EL (cell line): ENCODE measurements around the gene CDC5L.
A peak's percentile ranks its signal among the peaks of the same experiment; 100 is the strongest.

Experiments used
- DNase-seq: peaks from one replicate; pipeline ENCODE4 v3.0.0-alpha.2; 2016

Gene CDC5L

DNA sequence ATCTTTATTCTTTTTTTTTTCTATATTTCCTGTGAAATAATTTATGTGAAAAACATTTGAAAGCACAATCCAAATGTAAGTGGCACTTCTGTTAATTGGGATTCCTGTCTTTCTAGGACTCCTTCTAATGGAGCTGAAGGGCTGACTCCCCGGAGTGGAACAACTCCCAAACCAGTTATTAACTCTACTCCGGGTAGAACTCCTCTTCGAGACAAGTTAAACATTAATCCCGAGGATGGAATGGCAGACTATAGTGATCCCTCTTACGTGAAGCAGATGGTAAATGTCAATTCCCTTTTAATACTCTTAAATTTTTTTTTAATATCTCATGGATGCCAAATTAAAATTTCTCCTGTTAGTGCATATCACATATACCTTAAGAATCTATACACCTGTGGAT lies 35.0 kb downstream of the CDC5L start:
- DNase-seq, result no peak

- no peak for DNase-seq
Observed at GRCh38 chr6:44423306-44423705, 35.8 kb downstream of the CDC5L start.

GRCh38 chr6:44425951-44426350 lies 38.4 kb downstream of the CDC5L start:
- no peak for DNase-seq

DNA sequence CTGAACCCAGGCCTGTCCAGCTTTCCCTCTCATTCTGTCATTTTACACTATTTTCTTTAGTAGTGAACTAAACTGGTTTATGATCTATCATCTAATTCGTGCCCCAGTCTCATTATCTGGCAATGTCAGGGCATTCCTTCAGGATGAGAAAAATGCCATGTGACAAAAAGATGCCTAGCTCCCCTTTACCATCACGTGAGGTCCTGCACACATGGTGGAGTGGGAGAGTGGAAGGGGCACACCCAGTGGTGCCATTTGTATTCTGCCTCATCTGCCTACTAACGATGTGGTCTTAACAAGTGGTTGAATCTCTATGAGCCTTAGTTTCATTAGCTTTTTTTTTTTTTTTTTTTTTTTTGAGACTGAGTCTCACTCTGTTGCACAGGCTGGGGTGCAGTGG lies 41.2 kb downstream of the CDC5L start:
- DNase-seq, result peak; percentile 66

DNA sequence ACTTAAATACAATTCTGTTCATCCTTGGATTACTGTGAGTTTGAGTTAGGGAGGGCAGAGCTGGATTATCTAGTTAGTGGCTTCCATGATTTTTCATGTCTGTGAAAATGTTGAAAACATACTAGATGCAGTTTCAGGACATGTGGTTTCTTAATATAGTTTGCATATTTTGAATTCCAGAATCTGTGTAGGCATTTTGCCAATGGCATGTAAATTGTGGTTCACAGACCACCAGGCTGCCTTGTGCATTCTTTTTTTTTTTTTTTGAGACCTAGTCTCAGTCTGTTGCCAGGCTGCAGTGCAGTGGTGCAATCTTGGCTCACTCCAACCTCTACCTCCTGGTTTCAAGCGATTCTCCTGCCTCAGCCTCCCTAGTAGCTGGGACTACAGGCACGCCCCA lies 42.8 kb downstream of the CDC5L start:
- peak; percentile 81 for DNase-seq

DNA sequence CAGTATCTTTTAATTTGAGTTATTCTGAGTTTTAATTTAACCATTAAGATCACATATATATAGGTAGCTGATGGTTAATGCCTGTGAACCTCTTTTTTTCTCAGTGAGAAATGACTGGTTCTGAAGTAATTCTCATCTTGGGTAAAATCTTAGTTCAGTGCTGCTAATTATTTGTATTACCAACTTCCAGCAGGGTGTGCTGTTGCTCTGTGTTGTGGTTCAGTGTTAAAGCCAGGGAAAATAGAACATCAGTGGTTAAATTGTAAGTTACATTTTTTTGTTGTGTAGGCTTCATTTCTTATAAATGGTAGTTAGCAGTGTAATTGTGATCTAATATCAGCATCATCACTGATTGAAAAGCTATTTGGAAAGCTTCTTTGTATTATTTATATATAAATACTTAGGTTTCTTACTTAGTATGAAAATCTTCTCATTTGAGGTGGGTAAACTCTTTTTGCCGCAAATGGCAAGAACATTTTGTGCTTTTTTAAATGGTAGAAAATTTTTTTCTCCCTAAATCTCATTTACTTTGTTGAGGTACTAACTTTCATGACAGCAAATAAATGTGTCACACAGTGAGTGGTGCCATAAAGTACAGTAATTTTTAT lies 43.7 kb downstream of the CDC5L start:
- peak; percentile 77 for DNase-seq

DNA sequence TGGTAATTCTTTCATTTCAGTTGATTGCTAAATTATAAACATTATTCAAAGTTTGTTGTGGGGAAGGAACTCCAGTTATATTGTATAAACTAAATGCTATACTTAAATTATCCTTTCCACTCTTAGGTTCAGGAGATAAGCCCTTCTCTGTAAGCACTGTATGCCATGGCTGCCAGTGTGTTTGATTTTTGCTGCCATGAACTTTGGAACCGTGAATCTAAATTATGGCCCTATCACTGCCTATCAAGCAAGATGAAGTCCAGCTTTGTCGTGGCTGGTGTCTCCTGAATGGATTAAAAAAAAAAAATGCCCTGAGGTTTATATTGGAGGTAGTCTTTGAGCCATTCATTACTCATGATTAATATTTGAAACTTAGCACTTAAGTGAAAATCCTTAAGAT lies 44.7 kb downstream of the CDC5L start:
- no peak for DNase-seq

DNA sequence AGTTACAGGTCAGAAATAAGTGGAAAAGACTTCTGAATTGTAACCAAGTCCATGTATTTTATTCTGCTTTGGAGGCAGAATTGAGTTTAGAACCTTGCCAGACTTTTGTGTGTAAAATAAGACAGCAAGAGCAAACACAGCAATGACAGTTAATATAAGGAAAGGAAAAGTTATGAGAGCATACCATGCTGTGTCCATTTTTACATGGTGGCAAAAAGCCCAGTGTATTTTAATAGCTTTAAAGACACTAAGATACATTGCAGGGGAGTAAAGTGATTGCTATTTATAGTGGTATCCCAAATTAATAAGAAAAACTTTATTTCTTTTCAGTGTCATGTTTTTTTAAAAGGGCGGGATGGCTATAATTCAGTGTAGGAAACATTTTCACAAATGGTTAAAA lies 45.2 kb downstream of the CDC5L start:
- DNase-seq, result no peak

DNA sequence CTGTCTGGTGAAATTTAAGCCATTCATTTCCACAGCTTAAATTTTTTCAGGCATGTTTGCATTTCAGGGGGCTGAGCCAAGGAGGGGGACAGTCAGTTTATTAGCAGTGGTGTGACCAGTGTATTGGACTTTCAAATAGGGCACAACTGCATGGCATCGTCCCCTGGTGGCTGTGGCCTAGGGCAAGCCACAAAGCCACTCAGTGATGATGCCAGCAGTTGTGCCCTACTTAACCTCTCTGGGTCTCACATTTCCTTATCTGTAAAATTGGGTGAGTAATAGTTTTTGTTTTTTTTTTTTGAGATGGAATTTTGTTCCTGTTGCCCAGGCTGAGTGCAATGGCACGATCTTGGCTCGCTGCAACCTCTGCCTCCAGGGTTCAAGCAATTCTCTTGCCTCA lies 48.0 kb downstream of the CDC5L start:
- DNase-seq, result no peak

GRCh38 chr6:44438827-44439226 lies 51.3 kb downstream of the CDC5L start:
- no peak for DNase-seq

GRCh38 chr6:44439270-44440045 lies 52.0 kb downstream of the CDC5L start:
- peak; percentile 63 for DNase-seq

DNA sequence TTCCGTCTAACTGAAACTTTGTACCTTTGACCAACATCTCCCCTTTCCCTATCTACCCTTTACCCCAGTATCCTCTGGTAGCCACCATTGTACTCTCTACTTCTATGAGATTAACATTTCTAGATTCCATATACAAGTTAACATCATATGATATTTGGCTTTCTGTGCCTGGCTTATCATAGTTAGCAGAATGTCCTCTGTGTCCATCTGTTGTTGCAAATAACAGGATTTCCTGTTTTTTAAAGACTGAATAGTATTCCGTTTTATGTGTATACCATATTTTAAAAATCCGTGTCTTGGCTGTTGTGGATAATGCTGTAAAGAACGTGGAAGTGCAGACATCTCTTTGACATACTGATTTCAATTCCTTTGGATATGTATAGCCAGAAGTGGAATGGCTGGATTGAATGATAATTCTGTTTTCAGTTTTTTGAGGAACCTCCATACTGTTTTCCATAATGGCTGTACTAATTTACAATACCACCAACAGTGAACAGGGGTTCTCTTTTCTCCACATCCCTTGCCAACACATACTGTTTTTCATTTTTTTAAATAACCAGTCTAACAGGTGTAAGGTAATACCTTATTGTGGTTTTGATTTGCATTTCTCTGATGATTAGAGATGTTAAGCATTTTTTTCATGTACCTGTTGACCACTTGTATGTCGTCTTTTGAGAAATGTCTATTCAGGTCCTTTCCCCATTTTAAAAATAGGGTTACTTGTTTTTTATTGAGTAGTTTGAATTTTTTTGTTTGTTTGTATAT lies 53.8 kb downstream of the CDC5L start:
- DNase-seq, result no peak

- no peak for DNase-seq
Observed at GRCh38 chr6:44442236-44442635, 54.7 kb downstream of the CDC5L start.

DNA sequence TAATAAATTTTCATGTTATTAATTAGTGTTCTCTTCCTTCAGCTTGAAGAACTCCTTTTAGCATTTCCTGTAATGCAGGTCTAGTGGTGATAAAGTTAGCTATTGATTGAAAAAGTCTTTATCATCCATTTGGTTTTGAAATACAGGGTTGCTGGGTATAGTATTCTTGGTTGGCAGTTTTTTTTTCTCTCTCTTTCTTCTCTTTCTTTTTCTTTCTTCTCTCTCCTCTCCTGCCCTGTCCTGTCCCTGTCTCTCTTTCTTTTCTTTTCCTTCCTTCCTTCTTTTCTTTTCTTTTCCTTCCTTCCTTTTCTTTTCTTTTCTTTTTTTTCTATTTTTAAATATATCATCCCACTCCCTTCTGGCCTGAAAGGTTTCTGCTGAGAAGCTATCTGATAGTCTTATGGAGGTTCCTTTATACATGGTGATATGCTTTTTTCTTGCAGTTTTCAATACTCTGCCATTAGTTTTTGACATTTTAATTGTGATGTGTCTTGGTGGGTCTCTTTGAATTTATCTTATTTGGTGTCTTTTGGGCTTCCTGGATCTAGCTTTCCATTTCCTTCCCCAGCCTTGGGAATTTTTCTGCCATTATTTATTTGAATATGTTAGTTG lies 55.4 kb downstream of the CDC5L start:
- no peak for DNase-seq

GRCh38 chr6:44444853-44445252 lies 57.3 kb downstream of the CDC5L start:
- DNase-seq, result no peak

DNA sequence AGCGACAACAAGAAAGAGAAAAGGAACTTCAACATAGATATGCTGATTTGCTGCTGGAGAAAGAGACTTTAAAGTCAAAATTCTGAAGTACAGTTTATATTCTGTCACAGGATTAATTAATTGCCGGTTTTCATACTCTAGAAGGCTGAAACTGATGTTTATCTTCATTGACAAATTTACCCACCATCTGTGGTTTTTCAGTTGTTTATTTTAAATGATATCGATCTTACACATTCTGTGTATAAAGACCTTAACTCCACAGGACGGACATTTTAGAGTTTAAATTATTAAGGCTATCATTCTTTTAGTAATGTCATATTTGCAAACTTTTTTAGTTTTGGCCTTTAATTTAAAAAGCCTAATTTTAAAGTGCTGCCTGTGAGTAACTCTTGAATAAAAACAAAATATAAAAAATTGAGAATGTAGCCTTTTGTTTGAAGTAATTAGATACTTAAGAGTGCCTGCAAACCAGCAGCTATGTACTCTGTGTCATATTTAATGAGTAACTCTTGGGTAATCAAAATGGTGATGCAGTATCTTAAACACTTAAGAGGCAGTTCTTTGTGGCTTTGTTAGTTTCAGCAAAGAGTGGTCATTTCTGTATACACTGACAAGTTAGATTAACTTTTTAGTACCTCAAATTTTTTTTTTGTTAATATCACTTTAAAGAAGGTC lies 59.3 kb downstream of the CDC5L start:
- peak; percentile 78 for DNase-seq

DNA sequence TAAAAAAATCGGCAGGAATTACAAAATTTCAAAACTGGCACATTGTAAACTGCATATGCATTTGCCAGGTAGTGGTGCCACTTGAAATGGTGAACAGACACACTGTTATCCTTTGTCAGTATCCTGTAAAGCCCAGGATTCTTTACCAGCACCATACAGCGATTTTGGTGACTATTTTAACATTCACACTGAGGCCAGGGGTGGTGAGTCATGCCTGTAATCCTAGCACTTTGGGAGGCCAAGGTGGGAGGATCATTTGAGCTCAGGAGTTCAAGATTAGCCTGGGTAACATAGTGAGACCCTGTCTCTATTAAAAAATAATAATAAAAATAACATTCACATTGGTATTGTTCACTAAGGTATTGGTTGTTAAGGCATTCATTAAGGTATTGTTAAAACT lies 61.7 kb downstream of the CDC5L start:
- peak; percentile 36 for DNase-seq

GRCh38 chr6:44451803-44452695 lies 64.5 kb downstream of the CDC5L start:
- no peak for DNase-seq

DNA sequence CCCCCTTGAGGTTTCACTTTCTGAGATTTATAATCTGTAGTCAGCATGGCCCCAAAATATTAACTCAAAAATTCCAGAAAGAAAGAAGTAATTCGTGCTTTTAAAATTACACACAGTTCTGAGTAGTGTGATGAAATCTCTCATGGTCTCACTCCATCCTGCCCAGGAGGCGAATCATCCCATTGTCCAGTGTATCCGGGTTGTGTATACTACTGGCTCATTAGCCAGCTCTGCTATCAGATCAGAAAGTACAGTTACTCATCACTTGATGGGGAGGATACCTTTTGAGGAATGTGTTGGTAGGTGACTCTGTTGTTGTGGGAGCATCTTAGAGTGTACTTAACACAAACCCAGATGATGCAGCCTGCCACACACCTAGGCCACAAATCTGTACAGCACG lies 65.2 kb downstream of the CDC5L start:
- peak; percentile 79 for DNase-seq

GRCh38 chr6:44453146-44453545 lies 65.6 kb downstream of the CDC5L start:
- DNase-seq, result no peak

- no peak for DNase-seq
Observed at GRCh38 chr6:44454198-44454597, 66.7 kb downstream of the CDC5L start.
